NCI-H2107 treated with DMSO at 0.1 percent for 48 hours (cell line): Measurements from ENCODE around the gene BIRC3.
"Not testable (repeated sequence)": the region's sequence is repeated elsewhere in the genome, so short reads cannot be mapped to it uniquely, and the experiment has no call there.

ENCODE experiments used
- DNase-seq: peaks from one replicate; lab custom pipeline; 2025; ENCODE audit not compliant: unreplicated experiment; lab: John Stamatoyannopoulos, UW

Gene BIRC3

DNA sequence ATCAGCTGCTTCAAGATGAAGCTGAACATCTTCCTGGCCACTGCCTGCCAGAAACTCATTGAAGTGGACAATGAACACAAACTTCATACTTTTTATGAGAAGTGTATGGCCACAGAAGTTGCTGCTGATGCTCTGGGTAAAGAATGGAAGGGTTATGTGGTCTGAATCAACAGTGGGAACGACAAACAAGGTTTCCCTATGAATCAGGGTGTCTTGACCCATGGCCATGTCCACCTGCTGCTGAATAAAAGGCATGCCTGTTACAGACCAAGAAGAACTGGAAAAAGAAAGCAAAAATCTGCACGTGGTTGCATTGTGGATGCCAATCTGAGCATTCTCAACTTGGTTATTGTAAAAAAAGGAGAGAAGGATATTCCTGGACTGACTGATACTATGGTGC lies 22.2 kb upstream of the BIRC3 start:
- DNase-seq = no peak

- DNase-seq = not testable (repeated sequence)
Observed at GRCh38 chr11:102296757-102297156, 20.5 kb upstream of the BIRC3 start.

DNA sequence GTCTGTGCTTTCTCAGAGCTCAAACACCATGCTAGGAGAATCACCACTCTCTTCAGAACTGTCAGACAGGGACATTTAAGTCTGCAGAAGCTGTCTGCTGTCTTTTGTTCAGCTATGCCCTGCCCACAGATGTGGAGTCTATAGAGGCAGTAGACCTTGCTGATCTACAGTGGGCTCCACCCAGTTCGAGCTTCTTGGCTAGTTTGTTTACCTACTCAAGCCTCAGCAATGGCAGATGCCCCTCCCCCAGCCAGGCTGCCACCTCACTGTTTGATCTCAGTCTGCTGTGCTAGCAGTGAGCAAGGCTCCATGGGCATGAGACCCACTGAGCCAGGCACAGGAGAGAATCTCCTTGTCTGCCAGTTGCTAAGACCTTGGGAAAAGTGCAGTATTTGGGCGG lies 16.4 kb upstream of the BIRC3 start:
- DNase-seq = not testable (repeated sequence)

DNA sequence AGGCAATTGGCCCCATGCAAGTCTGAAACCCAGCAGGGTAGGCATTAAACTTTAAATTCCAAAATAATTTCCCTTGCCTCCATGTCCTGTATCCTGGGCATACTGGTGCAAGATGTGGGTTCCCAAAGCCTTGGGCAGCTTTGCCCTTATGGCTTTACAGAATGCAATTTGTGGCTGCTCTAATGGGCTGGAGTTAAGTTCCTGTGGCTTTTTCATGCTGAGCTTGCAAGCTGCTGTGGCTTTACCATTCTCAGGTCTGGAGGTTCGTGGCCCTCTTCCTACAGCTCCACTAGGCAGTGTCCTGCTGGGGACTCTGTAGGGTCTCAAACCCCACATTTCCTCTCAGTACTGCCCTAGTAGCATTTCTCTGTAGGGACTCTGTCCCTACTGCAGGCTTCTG lies 15.0 kb upstream of the BIRC3 start:
- no peak for DNase-seq

- DNase-seq = no peak
Observed at GRCh38 chr11:102304686-102305085, 12.6 kb upstream of the BIRC3 start.

- DNase-seq = no peak
Observed at GRCh38 chr11:102305352-102306047, 11.8 kb upstream of the BIRC3 start.

DNA sequence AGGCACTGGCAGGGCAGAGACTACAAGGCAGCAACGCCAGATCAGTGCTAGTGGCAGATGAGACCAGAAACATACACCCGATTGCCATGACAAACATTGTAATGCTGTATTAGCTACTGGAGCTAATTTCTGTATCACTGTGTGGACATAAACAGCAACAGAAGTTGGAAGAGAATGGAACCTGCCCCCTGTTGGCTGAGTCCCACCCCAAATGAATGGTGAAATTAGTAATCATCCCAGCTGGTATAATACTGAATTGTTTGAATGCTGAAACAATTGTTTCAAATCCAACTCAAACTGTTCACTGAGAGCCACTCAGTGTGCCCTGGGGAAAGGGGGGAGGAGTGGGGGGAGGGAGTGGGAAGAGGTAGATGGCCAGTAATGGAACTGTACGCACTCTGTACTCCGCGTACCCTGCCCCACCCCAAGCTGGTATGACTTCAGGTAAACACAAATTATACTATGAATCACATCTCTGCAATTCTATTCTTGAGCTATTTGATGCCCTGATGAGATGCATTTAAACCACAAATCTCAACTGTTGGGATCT lies 11.2 kb upstream of the BIRC3 start:
- no peak for DNase-seq

- no peak for DNase-seq
Observed at GRCh38 chr11:102306817-102307726, 10.2 kb upstream of the BIRC3 start.

- no peak for DNase-seq
Observed at GRCh38 chr11:102307727-102308038, 9.6 kb upstream of the BIRC3 start.

GRCh38 chr11:102309621-102310541 lies 7.4 kb upstream of the BIRC3 start:
- no peak for DNase-seq

GRCh38 chr11:102312667-102313066 lies 4.6 kb upstream of the BIRC3 start:
- DNase-seq = no peak

DNA sequence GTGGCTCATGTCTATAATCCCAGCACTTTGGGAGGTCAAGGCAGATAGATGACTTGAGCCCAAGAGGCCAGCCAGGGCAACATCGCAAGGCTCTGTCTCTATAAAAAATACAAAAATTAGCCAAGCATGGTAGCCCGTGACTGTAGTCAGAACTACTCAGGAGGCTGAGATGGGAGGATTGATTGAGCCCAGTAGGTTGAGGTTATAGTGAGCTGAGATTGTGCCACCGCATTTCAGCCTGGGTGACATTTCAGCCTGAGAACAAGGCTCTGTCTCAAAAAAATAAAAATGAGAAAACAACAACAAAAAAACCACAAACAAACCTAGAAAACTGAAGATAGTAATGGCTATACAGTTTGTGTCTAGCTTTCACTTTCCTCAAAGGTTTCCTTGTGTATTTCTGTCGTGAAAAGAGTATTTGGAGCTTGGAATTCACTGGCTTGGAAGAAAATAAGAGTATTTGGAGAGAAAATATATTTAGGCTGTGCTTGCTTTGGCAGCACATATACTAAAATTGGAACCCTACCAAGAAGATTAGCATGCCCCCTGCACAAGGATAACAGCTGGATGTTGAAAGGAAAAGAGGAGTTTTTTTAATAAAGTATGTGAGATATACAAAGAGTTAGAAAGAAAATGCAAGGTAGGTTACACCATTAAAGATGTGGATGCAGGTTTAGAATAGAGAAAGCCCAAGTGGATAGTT lies 3.9 kb upstream of the BIRC3 start:
- DNase-seq = no peak

GRCh38 chr11:102314784-102315183 lies 2.5 kb upstream of the BIRC3 start:
- DNase-seq = no peak

GRCh38 chr11:102316346-102316904 lies 859 bp upstream of the BIRC3 start:
- no peak for DNase-seq

- no peak for DNase-seq
Observed at GRCh38 chr11:102317768-102318103, 452 bp downstream of the BIRC3 start.

DNA sequence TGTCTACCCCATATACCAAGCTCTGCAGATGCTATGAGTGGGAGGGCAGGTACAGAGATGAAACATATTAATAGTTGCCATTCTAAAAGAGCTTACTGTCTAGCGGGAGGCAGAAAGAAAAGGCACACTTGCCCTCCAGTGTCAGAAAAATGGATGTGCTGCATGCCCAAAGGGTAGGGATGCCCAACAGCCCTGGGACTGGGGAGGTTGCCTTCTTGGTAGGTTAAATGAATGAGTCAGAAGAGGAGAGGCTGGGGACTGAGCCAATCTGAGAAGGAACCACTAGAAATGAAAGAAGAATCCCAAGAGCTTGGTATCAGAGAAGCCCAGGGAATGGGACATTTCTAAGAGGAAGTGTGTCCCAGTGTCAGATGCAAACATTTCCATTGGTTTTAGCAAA lies 1.2 kb downstream of the BIRC3 start:
- no peak for DNase-seq

DNA sequence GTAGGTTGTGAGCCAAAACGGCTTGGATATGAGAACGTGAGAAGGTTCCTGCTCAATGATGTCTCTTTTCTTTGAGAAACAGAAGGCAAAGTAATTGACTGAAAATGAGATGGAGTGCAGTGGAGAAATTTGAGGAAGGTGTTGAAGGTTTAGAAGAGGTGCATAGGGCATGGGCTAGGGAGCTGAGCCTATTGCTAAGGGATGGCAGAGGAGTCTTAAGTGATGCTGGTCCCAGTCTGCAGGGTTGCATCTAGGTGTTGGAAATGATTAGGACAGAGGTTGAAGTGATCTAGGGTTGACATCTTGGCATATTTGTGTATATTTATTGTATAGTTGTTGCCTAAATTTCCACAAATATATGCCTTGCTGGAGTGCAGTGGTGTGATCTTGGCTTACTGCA lies 2.3 kb downstream of the BIRC3 start:
- DNase-seq = no peak

DNA sequence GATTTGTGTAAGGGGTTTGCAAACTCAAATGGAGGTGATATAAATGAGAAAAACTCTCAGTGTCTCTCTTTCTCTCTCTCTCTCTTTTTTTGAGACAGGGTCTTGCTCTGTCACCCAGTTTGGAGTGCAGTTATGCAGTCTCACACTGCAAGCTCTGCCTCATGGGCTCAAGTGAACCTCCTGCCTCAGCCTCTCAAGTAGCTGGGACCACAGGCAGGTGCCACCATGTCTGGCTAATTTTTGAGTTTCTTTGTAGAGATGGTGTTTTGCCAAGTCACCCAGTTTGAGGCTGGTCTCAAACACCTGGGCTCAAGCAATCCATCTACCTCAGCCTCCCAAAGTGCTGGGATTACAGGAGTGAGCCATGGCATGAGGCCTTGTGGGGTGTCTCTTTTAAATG lies 2.9 kb downstream of the BIRC3 start:
- no peak for DNase-seq

GRCh38 chr11:102320679-102321078 lies 3.4 kb downstream of the BIRC3 start:
- no peak for DNase-seq

GRCh38 chr11:102322560-102322959 lies 5.3 kb downstream of the BIRC3 start:
- DNase-seq = no peak
